Glomerular visceral epithelial cell (primary cell): Measurements from ENCODE around the gene PFKP.
"Not testable (repeated sequence)": the region's sequence is repeated elsewhere in the genome, so short reads cannot be mapped to it uniquely, and the experiment has no call there.

Source experiments
- DNase-seq: peaks from one replicate; pipeline ENCODE4 v3.0.0-alpha.2; 2016; ENCODE audit errors: extremely low spot score

PFKP gene

GRCh38 chr10:3046981-3047547, 20.3 kb upstream of the PFKP start:
- DNase-seq: peak; percentile 75

DNA sequence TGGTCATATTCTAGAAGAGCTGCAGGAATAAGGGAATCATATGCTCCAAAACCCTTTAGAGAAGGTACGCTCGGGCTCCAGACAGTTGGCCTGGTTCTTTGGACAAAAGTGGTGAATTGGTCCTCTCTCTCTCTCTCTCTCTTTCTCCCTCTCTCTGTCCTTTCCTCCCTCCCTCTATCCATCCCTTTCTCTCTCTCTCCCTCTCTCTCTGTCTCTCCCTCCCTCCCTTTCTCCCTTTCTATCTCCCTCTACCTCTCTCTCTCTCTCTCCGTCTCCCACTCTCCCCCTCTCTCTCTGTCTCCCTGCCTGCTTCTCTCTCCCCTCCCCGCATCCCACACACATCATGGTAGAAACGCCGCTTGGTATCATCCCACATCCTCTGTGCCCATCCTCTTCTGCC, 19.8 kb upstream of the PFKP start:
- DNase-seq: no peak

GRCh38 chr10:3048119-3049019, 19.0 kb upstream of the PFKP start:
- peak; percentile 71 for DNase-seq

DNA sequence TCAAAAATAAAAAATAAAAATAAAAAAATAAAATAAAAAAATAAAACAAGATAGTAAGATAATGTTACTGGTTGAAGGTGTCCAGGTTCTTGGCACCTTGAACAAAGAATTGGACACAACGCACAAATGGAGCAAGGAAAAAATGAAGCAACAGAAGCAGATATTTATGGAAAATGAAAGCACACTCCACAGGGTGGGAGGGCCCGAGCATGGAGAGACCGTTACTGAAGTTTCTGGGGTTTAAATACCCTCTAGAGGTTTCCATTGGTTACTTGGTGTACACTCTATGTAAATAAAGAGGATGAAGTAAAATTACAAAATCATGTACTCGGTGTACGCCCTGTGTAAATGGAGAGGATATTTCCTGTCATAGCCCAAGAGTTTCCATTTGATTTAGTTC, 15.7 kb upstream of the PFKP start:
- DNase-seq: no peak

- DNase-seq: no peak
Measured at GRCh38 chr10:3053155-3053554, 14.2 kb upstream of the PFKP start.

GRCh38 chr10:3054183-3054850, 13.0 kb upstream of the PFKP start:
- DNase-seq: no peak

- DNase-seq: no peak
Measured at GRCh38 chr10:3054851-3055199, 12.5 kb upstream of the PFKP start.

- peak; percentile 42 for DNase-seq
Measured at GRCh38 chr10:3056280-3057037, 10.9 kb upstream of the PFKP start.

DNA sequence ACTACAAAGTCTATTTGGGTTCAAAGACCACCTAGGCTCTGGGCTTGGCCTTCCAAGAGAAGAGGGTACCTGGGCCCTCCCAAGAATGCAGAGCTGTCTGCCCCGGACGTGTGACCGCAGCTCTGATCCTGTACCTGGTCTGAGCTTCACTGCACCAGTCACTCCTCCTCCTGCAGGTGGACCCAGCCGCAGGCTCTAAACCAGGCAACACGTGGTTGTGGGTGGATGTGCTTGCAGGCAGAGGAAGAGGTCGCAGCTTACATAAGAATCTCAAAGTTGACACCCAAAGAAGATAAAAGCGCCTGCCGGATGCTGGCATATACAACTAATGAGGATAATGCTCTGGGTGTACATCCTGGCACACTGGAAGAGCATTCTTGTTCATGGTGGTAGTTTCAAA, 9.4 kb upstream of the PFKP start:
- no peak for DNase-seq

DNA sequence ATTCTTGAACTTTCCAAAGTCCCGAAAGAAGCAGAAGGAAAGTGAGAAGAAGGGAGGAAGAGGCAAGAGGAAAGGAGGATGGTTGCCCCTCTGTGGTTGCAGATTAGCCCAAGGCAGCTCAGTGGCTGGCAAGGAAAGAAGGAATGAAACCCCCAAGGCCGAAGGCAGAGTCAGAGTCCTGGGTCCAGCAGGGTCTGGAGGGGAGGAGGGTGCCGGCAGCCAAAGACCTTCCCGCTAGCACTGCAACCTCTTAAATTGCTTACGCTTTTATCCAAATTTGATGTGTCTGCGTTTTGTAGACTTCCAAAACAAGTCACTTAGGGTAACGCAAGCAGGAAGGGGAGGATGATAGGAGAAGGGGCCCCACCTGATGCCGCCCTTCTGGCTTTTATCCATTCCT, 7.4 kb upstream of the PFKP start:
- no peak for DNase-seq

GRCh38 chr10:3060481-3060889, 6.9 kb upstream of the PFKP start:
- no peak for DNase-seq

DNA sequence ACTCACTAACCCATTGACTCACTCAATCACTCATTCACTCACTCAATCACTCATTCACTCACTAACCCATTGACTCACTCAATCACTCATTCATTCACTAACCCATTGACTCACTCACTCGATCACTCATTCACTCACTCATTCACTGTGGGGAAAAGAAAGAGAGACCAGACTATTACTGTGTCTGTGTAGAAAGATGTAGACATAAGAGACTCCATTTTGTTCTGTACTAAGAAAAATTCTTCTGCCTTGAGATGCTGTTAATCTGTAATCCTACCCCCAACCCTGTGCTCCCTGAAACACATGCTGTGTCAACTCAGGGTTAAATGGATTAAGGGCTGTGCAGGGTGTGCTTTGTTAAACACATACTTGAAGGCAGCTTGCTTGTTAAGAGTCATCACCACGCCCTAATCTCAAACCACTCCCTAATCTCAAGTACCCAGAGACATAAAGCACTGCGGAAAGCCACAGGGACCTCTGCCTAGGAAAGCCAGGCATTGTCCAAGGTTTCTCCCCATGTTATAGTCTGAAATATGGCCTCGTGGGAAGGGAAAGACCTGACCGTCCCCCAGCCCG, 5.9 kb upstream of the PFKP start:
- DNase-seq: not testable (repeated sequence)

DNA sequence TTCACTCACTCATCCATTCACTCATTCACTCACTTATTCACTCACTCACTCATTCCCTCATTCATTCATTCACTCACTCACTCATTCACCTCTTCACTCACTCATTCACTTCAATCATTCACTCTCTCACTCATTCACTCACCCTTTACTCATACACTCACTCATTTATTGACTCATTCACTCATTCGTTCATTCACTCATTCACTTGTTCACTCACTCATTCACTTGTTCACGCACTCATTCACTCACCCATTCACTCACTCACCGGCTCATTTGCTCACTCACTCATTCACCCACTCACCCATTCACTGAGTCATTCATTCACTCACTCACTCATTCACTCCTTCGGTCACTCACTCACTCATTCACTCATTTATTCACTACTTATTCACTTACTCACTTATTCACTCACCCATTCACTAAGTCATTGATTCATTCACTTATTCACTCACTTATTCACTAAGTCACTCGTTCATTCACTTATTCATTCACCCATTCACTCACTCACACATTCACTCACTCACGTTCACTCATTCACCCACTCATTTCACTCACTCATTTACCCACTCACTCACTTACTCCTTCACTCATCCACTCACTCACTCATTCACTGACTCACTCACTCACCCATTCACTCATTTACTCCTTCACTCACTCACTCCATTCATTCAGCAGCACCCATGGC, 4.7 kb upstream of the PFKP start:
- no peak for DNase-seq

DNA sequence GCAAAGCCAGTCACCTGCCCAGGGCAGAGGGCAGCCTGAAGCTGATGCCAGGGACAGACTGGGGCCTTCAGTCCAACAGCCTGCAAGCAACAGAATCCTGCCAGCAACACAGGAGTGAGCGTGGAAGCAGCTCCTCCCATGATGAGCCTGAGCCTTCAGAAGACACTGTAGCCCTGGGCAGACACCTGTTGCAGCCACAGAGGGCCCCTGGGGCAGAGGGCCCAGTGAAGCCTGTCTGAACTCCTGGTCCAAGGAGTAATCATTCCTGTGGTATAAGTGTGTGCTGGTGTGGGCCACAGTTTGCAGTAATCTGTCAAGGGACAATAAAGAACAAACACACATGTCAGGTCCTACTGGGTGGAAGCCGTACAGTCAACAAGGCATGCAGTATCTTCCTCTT, 2.9 kb upstream of the PFKP start:
- DNase-seq: peak; percentile 53

GRCh38 chr10:3065622-3066021, 1.7 kb upstream of the PFKP start:
- DNase-seq: no peak

DNA sequence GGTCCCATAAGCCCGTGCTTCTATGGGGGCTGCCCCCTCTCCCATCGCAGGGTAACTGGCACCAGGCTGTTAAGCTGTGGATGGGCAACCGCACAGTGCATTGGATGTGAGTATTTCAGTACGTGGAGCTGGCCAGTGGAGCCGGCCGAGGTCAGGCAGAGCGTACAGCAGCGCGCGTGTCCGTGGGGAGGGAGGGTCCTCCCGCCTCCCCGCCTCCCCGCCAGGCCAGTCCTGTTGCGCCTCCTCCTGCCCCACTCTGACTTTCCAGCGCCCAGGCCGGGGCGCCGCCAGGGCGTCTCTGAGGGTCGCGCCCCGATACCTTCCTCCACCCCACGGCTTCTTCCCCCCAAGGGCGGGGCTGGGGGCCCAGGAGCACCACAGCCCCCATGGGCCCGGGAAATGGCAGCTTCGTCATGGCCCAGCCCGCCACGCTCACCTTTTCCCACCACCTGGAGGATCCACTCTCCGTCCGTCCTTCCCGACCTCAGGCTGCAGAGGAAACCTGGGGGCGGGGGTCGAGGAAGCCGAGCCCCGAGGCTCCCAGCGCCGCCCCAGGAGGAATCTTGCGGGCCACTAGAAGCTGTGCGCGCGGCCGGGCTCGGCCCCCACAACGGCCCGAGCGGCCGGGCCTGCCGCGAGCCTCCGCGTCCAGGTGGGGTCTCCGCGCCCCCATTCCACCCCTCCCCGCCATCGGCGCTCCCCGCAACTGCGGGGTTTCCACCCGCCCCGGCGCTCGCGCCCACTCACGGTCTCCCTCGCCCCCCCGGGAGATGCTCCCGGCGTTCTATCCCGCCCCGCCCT, 831 bp upstream of the PFKP start:
- no peak for DNase-seq

DNA sequence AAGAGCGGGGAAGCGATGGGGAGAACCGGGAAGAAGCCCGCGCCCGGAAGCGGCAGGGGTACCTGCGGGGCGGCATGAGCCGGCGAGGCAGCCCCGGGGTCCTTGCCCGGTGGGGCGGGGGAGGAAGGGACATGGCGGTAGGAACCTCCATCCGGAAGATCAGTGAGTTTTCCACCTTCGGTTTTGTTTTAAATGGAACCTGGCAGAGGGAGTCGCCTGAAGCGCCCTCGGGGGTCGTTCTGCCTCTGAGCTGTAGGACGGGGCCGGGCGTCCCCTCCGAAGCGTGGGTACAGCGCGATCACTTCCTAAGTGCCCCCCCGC, 471 bp downstream of the PFKP start:
- no peak for DNase-seq

DNA sequence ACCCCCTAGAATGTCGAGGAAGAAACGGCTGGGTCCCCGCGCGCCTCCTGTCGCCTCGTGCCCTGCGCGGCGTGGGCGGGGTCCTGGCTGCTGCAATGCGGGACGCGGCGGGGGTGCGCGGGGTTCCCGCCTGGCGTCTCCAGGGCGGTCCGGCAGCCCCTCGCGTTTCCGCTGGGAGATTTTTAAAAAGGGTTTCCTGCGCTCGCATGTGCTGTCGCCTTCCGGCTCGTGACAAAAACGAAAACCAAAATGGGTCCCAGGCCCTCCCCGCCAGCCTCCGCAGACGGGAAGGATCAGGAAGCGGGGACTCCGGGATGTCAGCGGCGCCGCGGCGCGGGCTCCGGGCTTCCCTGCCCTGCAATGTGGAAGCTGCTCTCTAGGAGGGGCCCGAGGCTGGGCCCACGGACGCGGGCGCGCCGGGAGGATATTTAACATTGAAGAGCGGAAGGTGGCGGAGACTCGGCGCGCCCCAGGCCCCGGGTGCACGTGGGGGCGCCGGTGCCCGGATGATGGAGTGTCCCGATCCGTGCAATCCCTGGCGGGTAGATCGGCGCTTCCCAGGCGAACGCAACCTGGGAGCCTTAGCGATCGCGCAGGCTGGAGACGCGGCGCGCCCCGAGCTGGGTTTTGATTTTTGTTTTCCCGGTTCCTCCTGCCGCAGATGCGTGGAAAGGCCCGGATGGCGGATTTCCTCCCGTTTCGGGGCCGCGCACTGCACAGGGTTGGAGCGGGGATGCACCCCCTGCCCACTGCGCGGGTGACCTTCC, 1.0 kb downstream of the PFKP start:
- DNase-seq: peak; percentile 58

DNA sequence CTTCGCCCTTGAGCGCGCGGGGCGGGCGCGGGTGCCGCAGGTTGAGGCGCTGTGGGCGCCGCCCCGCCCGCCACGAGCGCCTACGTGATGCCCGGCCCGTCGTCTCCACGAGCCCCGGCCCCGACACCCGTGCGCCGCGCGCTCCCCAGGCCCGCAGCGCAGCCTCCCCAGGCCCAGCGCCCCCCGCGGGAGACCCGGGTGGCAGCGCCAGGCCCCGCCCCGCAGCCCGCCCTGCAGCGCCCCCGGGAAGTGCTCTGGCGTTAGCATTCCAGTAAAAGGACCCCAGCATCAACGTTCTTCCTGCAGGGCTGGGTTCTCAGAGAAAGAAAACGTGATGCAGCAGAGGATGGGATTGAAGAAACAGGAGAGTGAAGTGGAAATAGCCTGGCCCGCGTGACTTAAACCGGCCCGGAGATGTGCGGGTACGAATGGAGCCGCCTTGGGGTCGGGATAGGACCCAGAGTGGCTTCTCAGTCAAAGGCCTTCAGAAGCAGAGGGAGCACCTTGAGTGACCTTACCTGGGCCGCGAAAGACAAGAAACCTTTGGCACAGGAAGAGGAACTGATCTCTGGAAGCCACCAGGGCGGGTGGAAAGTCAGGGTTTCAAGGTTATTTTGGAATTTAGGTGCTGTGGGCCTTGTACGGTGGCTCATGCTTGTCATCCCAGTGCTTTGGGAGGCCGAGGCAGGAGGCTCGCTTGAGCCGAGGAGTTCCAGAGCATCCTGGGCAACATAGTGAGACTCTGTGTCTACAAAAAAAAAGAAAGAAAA, 1.8 kb downstream of the PFKP start:
- no peak for DNase-seq
